Stomach (tissue), 9 donors: Measurements from ENCODE around the gene NENF. TPM values are rescaled to one million over a fixed set of nuclear protein-coding genes. Genes with fewer than 3 reads are reported as not detected.

Experiments used
- DNase-seq, 2 donors: peaks; one replicate each; pipeline versions ENCODE4 v3.0.0 to v3.0.0-alpha.2; 2013 to 2019
- H3K27ac ChIP-seq, 5 donors: fragments of 200-600 bp in 4 of 5; sonication (generic) in 4 of 5; one replicate each; pipeline ENCODE4 v1.5.1; 2013 to 2019; ENCODE audit warnings: mild to moderate bottlenecking in 1 of 5, moderate library complexity in 1 of 5
- H3K27me3 ChIP-seq, 3 donors: fragments of 200-600 bp; sonication (generic); one replicate each; pipeline ENCODE4 v1.5.1; 2017 to 2019; ENCODE audit warnings: mixed run types in 1 of 3
- H3K36me3 ChIP-seq, 4 donors: fragments of 200-600 bp; sonication (generic); 1 replicate in 3 of 4; 2 replicates in 1 of 4; pipeline ENCODE4 v1.5.1; 2016 to 2019
- H3K4me1 ChIP-seq, 4 donors: fragments of 200-600 bp; sonication (generic); one replicate each; pipeline ENCODE4 v1.5.1; 2016 to 2019
- H3K4me3 ChIP-seq, 4 donors: fragments of 200-600 bp; sonication (generic) in 3 of 4; one replicate each; pipeline ENCODE4 v1.5.1; 2016 to 2019; ENCODE audit warnings: mild to moderate bottlenecking in 1 of 4
- H3K9me3 ChIP-seq, 4 donors: fragments of 200-600 bp; sonication (generic); one replicate each; pipeline ENCODE4 v1.5.1; 2016 to 2019
- EP300 ChIP-seq: sonication (generic); formaldehyde crosslinking; IDR thresholded peaks from one replicate; pipeline ENCODE4 v1.6.1; 2017; ENCODE audit warnings: antibody characterized with exemption
- POLR2A ChIP-seq, 4 donors: fragments of 450-650 bp; IDR thresholded peaks; one replicate each; pipeline ENCODE4 v1.6.1; 2016; ENCODE audit warnings: antibody characterized with exemption in 4 of 4, control low read depth in 2 of 4, mild to moderate bottlenecking in 1 of 4, moderate library complexity in 1 of 4
- POLR2AphosphoS5 ChIP-seq, 3 donors: sonication (generic); formaldehyde crosslinking; IDR thresholded peaks; one replicate each; pipeline ENCODE4 v1.6.1; 2016; ENCODE audit warnings: antibody characterized with exemption in 3 of 3
- WGBS, 5 donors: extraction: QIAGEN DNeasy Blood & Tissue Kit in 3 of 5; methylation state at CpG; one replicate each; pipeline versions ENCODE4 v1.1.5 to v1.1.7; 2013 to 2018; 5-methylcytosine and 5-hydroxymethylcytosine counted together
- intact Hi-C: fragments of 100-400 bp; cut with DNase I; formaldehyde crosslinking; loops from one replicate; pipeline ENCODE4 v1.15.1; 2023; ENCODE audit warnings: low total_unique reads
- polyA plus RNA-seq, 3 donors: library from polyadenylated mRNA; stranded (reverse); fragments of 200-250 nt; gene quantifications; one replicate each; pipeline ENCODE4 v1.2.3, GENCODE V29; 2013
- total RNA-seq, 5 donors: library from RNA; depleted of rRNA; stranded (reverse); fragments of >200 nt; gene quantifications; one replicate each; pipeline versions ENCODE4 v1.1.0 to v1.2.3, GENCODE V29; 2014 to 2016
- TF ChIP-seq, protein P1 (sequence below), 7 experiments: fragments of 450-650 bp in 4 of 7; fragments of 200-600 bp in 3 of 7; sonication (generic) in 3 of 7; IDR thresholded peaks; one replicate each; pipeline ENCODE4 v1.5.1; 2016 to 2019; ENCODE audit warnings: antibody characterized with exemption in 7 of 7, control low read depth in 2 of 7, mild to moderate bottlenecking in 1 of 7
- donor health status: healthy with polysubstance abuse.
- donor health status: Bipolar disorder and iron deficiency.
- donor health status: healthy.

NENF gene
- total and polyA plus RNA-seq, 8 donors, result 6.4 to 96.5 (median 38.1) TPM

DNA sequence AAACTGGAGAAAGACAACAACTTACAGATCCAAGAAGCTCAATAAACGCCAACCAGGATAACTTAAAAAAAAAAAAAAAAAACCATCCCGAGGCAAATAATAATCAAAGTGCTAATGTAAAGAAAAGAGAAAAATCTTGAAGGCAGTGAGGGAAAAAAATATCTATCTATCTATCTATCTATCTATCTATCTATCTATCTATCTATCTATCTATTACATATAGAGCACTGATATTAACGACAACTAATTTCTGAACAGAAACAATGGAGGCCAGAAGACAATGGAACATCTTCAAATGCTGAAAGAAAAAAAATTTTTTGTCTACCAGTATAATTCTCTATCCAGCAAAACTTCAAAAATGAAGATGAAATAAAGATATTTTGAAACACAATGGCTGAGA lies 36.1 kb upstream of the NENF start:
- no peak for DNase-seq
- 95 to 99% (median 98%) methylated on average over 3 of the region's 3 CpGs for WGBS, 5 donors
- no peaks in the 10 kb centered on the region for H3K27me3 ChIP-seq
- H3K4me3 ChIP-seq, result no peak overlapping the region
- no peaks in the 10 kb centered on the region for H3K4me1 ChIP-seq
- H3K27ac ChIP-seq, result no peak overlapping the region
- intact Hi-C loops, result no loop called here
- peaks cover 0 to 21% (median 8%) of the 10 kb centered on the region in 4 donors for H3K9me3 ChIP-seq
- H3K36me3 ChIP-seq, result no peaks in the 10 kb centered on the region
- TF ChIP-seq, protein P1, sequence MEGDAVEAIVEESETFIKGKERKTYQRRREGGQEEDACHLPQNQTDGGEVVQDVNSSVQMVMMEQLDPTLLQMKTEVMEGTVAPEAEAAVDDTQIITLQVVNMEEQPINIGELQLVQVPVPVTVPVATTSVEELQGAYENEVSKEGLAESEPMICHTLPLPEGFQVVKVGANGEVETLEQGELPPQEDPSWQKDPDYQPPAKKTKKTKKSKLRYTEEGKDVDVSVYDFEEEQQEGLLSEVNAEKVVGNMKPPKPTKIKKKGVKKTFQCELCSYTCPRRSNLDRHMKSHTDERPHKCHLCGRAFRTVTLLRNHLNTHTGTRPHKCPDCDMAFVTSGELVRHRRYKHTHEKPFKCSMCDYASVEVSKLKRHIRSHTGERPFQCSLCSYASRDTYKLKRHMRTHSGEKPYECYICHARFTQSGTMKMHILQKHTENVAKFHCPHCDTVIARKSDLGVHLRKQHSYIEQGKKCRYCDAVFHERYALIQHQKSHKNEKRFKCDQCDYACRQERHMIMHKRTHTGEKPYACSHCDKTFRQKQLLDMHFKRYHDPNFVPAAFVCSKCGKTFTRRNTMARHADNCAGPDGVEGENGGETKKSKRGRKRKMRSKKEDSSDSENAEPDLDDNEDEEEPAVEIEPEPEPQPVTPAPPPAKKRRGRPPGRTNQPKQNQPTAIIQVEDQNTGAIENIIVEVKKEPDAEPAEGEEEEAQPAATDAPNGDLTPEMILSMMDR (IDR thresholded peaks at IDR 0.05), result no peak
- no peak for TF ChIP-seq EP300
- no peak for TF ChIP-seq POLR2A (IDR thresholded peaks at IDR 0.05)
- TF ChIP-seq POLR2AphosphoS5 (IDR thresholded peaks at IDR 0.05), result no peak

GRCh38 chr1:212397171-212397570 lies 35.5 kb upstream of the NENF start:
- Histone ChIP-seq H3K36me3 (no peaks in the 10 kb centered on the region), H3K27me3 (no peaks in the 10 kb centered on the region), H3K9me3 (peaks cover 0 to 21% (median 8%) of the 10 kb centered on the region in 4 donors), H3K4me1 (no peaks in the 10 kb centered on the region), H3K4me3 (no peak overlapping the region), H3K27ac (no peak overlapping the region)
- no peak for TF ChIP-seq POLR2A (IDR thresholded peaks at IDR 0.05)
- TF ChIP-seq EP300, result no peak
- no peak for TF ChIP-seq POLR2AphosphoS5 (IDR thresholded peaks at IDR 0.05)
- TF ChIP-seq, protein P1 (IDR thresholded peaks at IDR 0.05), result no peak
- WGBS, 5 donors, result 90 to 100% (median 95%) methylated on average over 1 of the region's 1 CpG
- intact Hi-C loops, result no loop called here
- DNase-seq, result no peak

DNA sequence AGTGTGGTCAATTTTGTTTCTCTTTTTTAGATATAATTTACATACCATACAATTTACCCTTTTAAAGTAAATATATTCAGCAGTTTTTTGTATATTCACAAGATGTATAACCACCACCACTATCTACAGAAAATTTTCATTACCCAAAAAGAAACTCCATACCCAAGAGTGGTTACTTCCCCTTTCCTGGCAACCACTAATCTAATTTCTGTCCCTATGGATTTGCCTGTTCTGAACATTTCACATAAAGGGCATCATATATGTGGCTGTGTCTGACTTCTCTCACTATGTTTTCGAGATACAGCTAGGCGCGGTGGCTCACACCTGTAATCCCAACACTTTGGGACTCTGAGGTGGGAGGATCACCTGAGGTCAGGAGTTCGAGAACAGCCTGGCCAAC lies 31.7 kb upstream of the NENF start:
- Histone ChIP-seq H3K27ac (no peak overlapping the region), H3K27me3 (no peaks in the 10 kb centered on the region), H3K9me3 (peaks cover 0 to 18% (median 8%) of the 10 kb centered on the region in 4 donors), H3K36me3 (peaks cover 0 to 12% (median under 1%) of the 10 kb centered on the region in 4 donors), H3K4me3 (no peak overlapping the region), H3K4me1 (no peaks in the 10 kb centered on the region)
- TF ChIP-seq, protein P1 (IDR thresholded peaks at IDR 0.05), result no peak
- no peak for TF ChIP-seq EP300
- TF ChIP-seq POLR2A (IDR thresholded peaks at IDR 0.05), result no peak
- no peak for TF ChIP-seq POLR2AphosphoS5 (IDR thresholded peaks at IDR 0.05)
- WGBS, 5 donors, result 92 to 98% (median 97%) methylated on average over 4 of the region's 4 CpGs
- intact Hi-C loops, result no loop called here
- DNase-seq, result no peak

- 74 to 83% (median 82%) methylated on average over 7 of the region's 7 CpGs for WGBS, 5 donors
- Histone ChIP-seq H3K4me3 (no peak overlapping the region), H3K36me3 (peaks cover 0 to 22% (median 8%) of the 10 kb centered on the region in 4 donors), H3K4me1 (no peaks in the 10 kb centered on the region), H3K27me3 (no peaks in the 10 kb centered on the region), H3K27ac (no peak overlapping the region), H3K9me3 (peaks cover 0 to 9% (median 4%) of the 10 kb centered on the region in 4 donors)
- intact Hi-C loops, result no loop called here
- no peak for DNase-seq
- TF ChIP-seq, protein P1 (IDR thresholded peaks at IDR 0.05), result no peak
- TF ChIP-seq POLR2A (IDR thresholded peaks at IDR 0.05) (no peak), EP300 (no peak), POLR2AphosphoS5 (IDR thresholded peaks at IDR 0.05) (no peak)
Measured at GRCh38 chr1:212401838-212402582, 30.7 kb upstream of the NENF start.
